Liver (tissue), 3 donors: ENCODE results near the gene HHAT.

Source experiments
- RAD21 ChIP-seq, 2 donors: IDR thresholded peaks; 2 replicates each; pipeline ENCODE4 v1.6.1; 2016; ENCODE audit warnings: antibody characterized with exemption in 2 of 2, mild to moderate bottlenecking in 2 of 2
- TF ChIP-seq, protein P1 (sequence below): fragments of 150-350 bp; IDR thresholded peaks from 2 replicates; pipeline ENCODE4 v1.5.1; 2017; ENCODE audit warnings: improper control_type of control experiment, low read depth, low read length; ENCODE audit not compliant: missing input control
- TF ChIP-seq, protein P2 (sequence below): IDR thresholded peaks from 2 replicates; pipeline ENCODE4 v1.6.1; 2016; ENCODE audit warnings: antibody characterized with exemption
- donor health status: healthy.
- donor health status: healthy.

DNA sequence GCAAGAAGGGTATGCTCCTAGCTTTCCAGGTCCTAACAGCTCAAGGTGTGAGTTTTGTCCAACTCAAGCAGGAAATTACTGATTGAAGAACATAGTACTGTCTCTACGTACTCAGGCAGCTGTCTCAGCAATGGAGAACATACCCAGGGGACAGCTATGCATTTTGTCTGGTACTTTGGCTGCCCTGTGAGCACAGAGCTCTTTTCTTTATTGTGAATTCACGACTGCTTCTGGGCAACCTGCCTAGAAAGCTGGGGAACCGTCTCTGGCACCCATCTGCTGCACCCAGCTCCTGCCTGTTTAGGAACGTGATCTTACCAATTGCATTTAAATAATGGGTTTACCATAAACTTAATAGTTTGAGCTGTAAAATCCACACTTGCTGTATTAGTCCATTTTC, 258.1 kb downstream of the HHAT start:
- TF ChIP-seq, protein P1, sequence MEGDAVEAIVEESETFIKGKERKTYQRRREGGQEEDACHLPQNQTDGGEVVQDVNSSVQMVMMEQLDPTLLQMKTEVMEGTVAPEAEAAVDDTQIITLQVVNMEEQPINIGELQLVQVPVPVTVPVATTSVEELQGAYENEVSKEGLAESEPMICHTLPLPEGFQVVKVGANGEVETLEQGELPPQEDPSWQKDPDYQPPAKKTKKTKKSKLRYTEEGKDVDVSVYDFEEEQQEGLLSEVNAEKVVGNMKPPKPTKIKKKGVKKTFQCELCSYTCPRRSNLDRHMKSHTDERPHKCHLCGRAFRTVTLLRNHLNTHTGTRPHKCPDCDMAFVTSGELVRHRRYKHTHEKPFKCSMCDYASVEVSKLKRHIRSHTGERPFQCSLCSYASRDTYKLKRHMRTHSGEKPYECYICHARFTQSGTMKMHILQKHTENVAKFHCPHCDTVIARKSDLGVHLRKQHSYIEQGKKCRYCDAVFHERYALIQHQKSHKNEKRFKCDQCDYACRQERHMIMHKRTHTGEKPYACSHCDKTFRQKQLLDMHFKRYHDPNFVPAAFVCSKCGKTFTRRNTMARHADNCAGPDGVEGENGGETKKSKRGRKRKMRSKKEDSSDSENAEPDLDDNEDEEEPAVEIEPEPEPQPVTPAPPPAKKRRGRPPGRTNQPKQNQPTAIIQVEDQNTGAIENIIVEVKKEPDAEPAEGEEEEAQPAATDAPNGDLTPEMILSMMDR: no peak
- TF ChIP-seq, protein P2, sequence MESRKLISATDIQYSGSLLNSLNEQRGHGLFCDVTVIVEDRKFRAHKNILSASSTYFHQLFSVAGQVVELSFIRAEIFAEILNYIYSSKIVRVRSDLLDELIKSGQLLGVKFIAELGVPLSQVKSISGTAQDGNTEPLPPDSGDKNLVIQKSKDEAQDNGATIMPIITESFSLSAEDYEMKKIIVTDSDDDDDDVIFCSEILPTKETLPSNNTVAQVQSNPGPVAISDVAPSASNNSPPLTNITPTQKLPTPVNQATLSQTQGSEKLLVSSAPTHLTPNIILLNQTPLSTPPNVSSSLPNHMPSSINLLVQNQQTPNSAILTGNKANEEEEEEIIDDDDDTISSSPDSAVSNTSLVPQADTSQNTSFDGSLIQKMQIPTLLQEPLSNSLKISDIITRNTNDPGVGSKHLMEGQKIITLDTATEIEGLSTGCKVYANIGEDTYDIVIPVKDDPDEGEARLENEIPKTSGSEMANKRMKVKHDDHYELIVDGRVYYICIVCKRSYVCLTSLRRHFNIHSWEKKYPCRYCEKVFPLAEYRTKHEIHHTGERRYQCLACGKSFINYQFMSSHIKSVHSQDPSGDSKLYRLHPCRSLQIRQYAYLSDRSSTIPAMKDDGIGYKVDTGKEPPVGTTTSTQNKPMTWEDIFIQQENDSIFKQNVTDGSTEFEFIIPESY: no peak
- no peak for TF ChIP-seq RAD21 (IDR thresholded peaks at IDR 0.05)
